Activated naive CD4-positive, alpha-beta T cell treated with anti-CD3 and anti-CD28 coated beads for 36 hours (primary cell): ENCODE results near the gene ALDH1A3. TPM values are rescaled to one million over a fixed set of nuclear protein-coding genes. Genes with fewer than 3 reads are reported as not detected.
A peak's percentile ranks its signal among the peaks of the same experiment; 100 is the strongest.

Experiments used
- CTCF ChIA-PET: fragments of 350-600 bp; sonication (Branson Sonifier 250); formaldehyde crosslinking; loops from one replicate; lab custom pipeline; 2021; ENCODE audit warnings: antibody characterized with exemption; lab: Charles Lee
- DNase-seq: peaks from one replicate; pipeline ENCODE4 v3.0.0-alpha.2; 2020
- H3K27ac Mint-ChIP-seq: one replicate; pipeline ENCODE4 v1.8.0; 2021; ENCODE audit warnings: mild to moderate bottlenecking, mixed read lengths
- H3K27me3 Mint-ChIP-seq: one replicate; pipeline ENCODE4 v1.8.0; 2021; ENCODE audit warnings: low read depth, mixed read lengths
- H3K36me3 Mint-ChIP-seq: one replicate; pipeline ENCODE4 v1.8.0; 2021; ENCODE audit warnings: low read depth, mixed read lengths
- H3K4me1 Mint-ChIP-seq: one replicate; pipeline ENCODE4 v1.8.0; 2021; ENCODE audit warnings: low read depth, mixed read lengths
- H3K4me3 Mint-ChIP-seq: one replicate; pipeline ENCODE4 v1.8.0; 2021; ENCODE audit warnings: mild to moderate bottlenecking, moderate library complexity, mixed read lengths
- H3K9me3 Mint-ChIP-seq: one replicate; pipeline ENCODE4 v1.8.0; 2021; ENCODE audit warnings: mixed read lengths
- intact Hi-C: fragments of 100-400 bp; cut with micrococcal nuclease; formaldehyde crosslinking; loops from one replicate; pipeline ENCODE4 v1.15.1; 2023
- total RNA-seq, 2 experiments: library from RNA; stranded (reverse); gene quantifications; one replicate each; pipeline ENCODE4 v1.2.3, GENCODE V29; 2021

ALDH1A3 gene
- total RNA-seq, 2 experiments from 2014 or later, result not detected

DNA sequence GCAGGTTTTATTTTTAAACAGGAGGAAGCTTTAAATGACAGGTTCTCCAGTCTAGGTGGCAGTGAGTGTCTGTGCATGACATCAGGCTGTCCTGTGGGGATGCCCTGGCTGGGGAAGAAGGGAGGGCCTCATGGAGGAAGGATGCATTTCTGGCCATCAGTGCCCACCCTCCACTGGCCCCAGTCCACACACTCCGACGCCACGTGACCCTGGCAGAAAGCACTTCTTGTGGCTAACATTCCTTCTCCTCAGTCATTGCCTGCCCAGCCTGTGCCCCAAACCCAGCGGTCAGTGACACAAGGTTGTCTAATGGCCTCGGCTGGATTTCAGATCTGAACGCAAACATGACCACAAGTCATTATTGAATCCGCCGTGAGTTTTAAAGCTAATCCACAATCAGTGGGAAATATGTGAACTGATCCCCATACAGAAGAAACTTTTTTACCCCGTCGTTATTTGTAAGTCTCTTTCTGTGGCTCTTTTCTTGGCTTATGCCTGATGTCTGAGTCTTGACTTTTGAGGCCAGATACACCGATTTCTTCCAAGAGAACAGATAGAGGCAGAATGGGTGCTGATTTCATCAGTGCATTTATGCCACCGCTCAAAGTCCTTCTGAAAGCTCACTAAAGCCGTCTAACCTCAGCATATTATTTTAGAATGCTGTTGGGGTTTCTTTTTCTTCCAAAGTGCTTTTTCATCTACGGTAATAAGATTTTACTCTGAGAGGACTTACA, 22.2 kb downstream of the ALDH1A3 start:
- H3K36me3 Mint-ChIP-seq, result no peaks in the 10 kb centered on the region
- intact Hi-C loops, result no loop called here
- CTCF ChIA-PET, result interaction anchor here (0.6 to 1.9 kb wide), 3 partner anchors 29 to 105 kb away, joined by 3 to 5 read pairs (median 3); no protein-coding TSS in a partner anchor
- H3K9me3 Mint-ChIP-seq, result no peaks in the 10 kb centered on the region
- no peak overlapping the region for H3K4me3 Mint-ChIP-seq
- DNase-seq, result no peak
- H3K4me1 Mint-ChIP-seq, result no peaks in the 10 kb centered on the region
- no peak overlapping the region for H3K27ac Mint-ChIP-seq
- peaks cover 3% of the 10 kb centered on the region for H3K27me3 Mint-ChIP-seq

DNA sequence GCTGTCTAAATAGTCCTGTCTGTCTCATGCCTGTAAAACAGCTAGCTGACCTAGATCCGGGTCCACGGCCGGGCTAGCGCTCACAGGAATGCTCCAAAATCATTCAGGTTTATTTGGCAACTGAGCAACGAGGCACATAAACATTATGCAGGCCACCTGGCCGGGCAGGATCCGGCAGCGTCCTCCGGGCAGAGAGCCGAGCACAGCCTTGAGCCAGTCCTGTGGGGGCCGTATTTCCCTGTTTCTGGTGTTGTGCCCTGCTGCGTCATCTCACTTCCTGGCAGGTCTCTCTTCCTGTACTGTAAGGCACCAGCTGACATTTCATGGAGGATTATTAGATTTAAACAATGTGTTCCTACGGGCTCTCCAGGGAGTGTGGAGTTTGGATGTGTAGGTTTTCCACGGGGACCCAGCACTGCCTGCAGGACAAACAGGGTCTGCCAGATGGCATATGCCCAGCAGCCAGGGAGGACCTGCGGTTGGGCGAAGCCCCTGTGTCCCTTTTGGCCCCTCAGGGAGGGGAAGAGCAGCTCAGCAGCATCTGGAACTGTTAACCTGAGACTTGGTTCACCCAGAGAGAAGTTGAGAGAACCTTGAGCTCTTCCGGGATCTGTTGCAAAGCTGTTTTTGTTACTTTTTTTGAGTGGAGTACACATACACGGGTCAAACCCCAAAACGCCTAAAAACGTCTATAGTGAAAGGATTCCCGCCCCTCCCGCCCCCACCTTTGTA, 23.0 kb downstream of the ALDH1A3 start:
- no peaks in the 10 kb centered on the region for H3K9me3 Mint-ChIP-seq
- no peak overlapping the region for H3K27ac Mint-ChIP-seq
- no peaks in the 10 kb centered on the region for H3K36me3 Mint-ChIP-seq
- H3K4me3 Mint-ChIP-seq, result no peak overlapping the region
- H3K4me1 Mint-ChIP-seq, result no peaks in the 10 kb centered on the region
- no peak for DNase-seq
- CTCF ChIA-PET, result interaction anchor here (0.6 to 1.9 kb wide), 3 partner anchors 29 to 104 kb away, joined by 3 to 5 read pairs (median 3); no protein-coding TSS in a partner anchor
- intact Hi-C loops, result no loop called here
- peaks cover 9% of the 10 kb centered on the region for H3K27me3 Mint-ChIP-seq

GRCh38 chr15:100903168-100903554, 23.5 kb downstream of the ALDH1A3 start:
- Mint-ChIP-seq H3K4me1 (no peaks in the 10 kb centered on the region), H3K27me3 (peaks cover 9% of the 10 kb centered on the region), H3K4me3 (no peak overlapping the region), H3K36me3 (no peaks in the 10 kb centered on the region), H3K9me3 (no peaks in the 10 kb centered on the region), H3K27ac (no peak overlapping the region)
- no peak for DNase-seq
- intact Hi-C loops, result no loop called here
- CTCF ChIA-PET, result interaction anchor here (1.4 to 3.9 kb wide), 3 partner anchors 15 to 105 kb away, joined by 3 to 15 read pairs (median 5); partner anchors contain the start of gene LRRK1

- Mint-ChIP-seq H3K4me3 (no peak overlapping the region), H3K4me1 (no peaks in the 10 kb centered on the region), H3K27me3 (peaks cover 12% of the 10 kb centered on the region), H3K9me3 (no peaks in the 10 kb centered on the region), H3K27ac (no peak overlapping the region), H3K36me3 (no peaks in the 10 kb centered on the region)
- CTCF ChIA-PET, result interaction anchor here (3.9 kb wide), 1 partner anchor 12 kb away, joined by 15 read pairs; the partner anchor contains the start of gene LRRK1
- no peak for DNase-seq
- intact Hi-C loops, result no loop called here
Observed at GRCh38 chr15:100905850-100906249, 26.2 kb downstream of the ALDH1A3 start.

GRCh38 chr15:100908466-100908865, 28.8 kb downstream of the ALDH1A3 start:
- H3K4me1 Mint-ChIP-seq, result no peaks in the 10 kb centered on the region
- no peaks in the 10 kb centered on the region for H3K9me3 Mint-ChIP-seq
- CTCF ChIA-PET, result interaction anchor here (1.0 kb wide), 1 partner anchor 100 kb away, joined by 4 read pairs; no protein-coding TSS in a partner anchor
- no peak overlapping the region for H3K27ac Mint-ChIP-seq
- H3K4me3 Mint-ChIP-seq, result no peak overlapping the region
- intact Hi-C loops, result no loop called here
- peaks cover 14% of the 10 kb centered on the region for H3K27me3 Mint-ChIP-seq
- DNase-seq, result no peak
- H3K36me3 Mint-ChIP-seq, result no peaks in the 10 kb centered on the region

DNA sequence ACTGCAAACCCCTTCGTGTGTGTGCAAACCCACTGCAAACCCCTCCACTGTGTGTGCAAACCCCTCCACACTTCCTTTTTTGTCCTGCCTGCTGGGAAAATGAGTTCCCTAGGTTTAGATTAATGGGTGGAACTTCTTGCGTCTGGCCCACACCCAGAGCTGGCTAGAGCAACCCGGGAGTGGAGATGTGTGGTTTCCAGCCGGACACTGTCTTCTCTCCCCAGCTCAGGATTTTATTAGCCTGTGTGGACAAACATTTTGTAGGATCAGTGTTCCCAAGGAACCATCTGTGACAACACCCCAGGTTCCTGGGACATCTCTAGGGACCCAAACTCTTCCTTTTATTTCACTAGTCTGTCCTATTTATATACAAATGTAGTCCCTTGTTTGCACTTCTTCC, 29.9 kb downstream of the ALDH1A3 start:
- CTCF ChIA-PET, result no interaction called here
- Mint-ChIP-seq H3K9me3 (no peaks in the 10 kb centered on the region), H3K4me3 (no peak overlapping the region), H3K36me3 (no peaks in the 10 kb centered on the region), H3K27ac (no peak overlapping the region), H3K27me3 (peaks cover 20% of the 10 kb centered on the region), H3K4me1 (no peaks in the 10 kb centered on the region)
- intact Hi-C loops, result no loop called here
- no peak for DNase-seq

DNA sequence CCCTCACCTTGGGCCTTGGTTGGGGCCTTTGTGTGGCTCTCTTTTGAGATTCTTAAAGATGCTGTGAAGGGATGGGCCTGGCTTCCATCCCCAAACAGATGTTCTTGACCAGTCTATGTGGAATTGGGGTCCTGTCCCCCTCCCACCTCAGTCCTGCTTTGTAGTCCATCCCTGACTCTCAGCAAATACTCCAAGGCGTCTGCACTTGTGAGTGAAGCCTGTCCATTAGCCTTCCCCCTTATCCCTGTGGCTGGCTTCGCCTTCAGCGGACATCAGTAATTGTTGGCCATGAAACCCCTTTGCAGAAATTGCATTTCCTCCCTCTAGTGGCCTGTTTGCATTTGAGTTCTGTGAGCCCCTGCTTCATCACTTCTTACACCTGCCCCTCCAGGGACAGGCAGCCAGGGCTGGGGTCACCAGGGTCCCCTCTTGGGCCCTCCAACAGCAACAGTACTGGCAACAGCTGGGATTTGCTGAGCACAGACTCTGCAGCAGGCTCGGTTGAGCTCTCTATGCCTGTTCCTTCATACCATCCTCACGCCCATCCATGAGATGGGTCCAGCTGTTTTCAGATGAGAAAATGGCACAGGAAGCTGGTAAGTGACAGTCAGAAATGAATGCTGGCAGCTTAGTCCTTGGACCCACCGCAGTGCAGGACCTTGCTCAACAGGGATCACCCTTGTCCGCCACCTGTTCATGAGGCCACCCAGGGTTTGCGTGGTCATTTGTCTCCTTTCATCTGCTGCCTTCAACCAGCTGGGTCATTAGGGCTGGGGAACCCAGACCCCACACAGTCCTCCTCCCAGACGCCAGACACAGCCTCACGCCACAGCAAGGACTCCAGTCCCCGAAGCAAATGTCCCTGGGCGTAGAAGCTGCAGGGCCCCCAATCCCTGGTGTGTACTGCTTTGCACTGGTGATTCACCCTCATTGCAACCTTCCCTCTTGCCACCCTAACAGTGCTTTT, 30.6 kb downstream of the ALDH1A3 start:
- H3K36me3 Mint-ChIP-seq, result no peaks in the 10 kb centered on the region
- DNase-seq, result no peak
- no peaks in the 10 kb centered on the region for H3K4me1 Mint-ChIP-seq
- CTCF ChIA-PET, result no interaction called here
- H3K4me3 Mint-ChIP-seq, result no peak overlapping the region
- peaks cover 27% of the 10 kb centered on the region for H3K27me3 Mint-ChIP-seq
- intact Hi-C loops, result no loop called here
- no peaks in the 10 kb centered on the region for H3K9me3 Mint-ChIP-seq
- H3K27ac Mint-ChIP-seq, result no peak overlapping the region

GRCh38 chr15:100911086-100911485, 31.5 kb downstream of the ALDH1A3 start:
- intact Hi-C loops, result no loop called here
- no peak for DNase-seq
- Mint-ChIP-seq H3K27ac (no peak overlapping the region), H3K27me3 (peaks cover 27% of the 10 kb centered on the region), H3K9me3 (no peaks in the 10 kb centered on the region), H3K4me1 (no peaks in the 10 kb centered on the region), H3K36me3 (no peaks in the 10 kb centered on the region), H3K4me3 (no peak overlapping the region)
- CTCF ChIA-PET, result interaction anchor here (1.4 kb wide), 1 partner anchor 97 kb away, joined by 5 read pairs; no protein-coding TSS in a partner anchor

- Mint-ChIP-seq H3K4me1 (peaks cover 8% of the 10 kb centered on the region), H3K4me3 (no peak overlapping the region), H3K36me3 (no peaks in the 10 kb centered on the region), H3K9me3 (no peaks in the 10 kb centered on the region), H3K27ac (no peak overlapping the region), H3K27me3 (peaks cover 40% of the 10 kb centered on the region)
- intact Hi-C loops, result no loop called here
- no peak for DNase-seq
- CTCF ChIA-PET, result interaction anchor here (0.8 to 1.2 kb wide), 2 partner anchors 93 to 95 kb away, joined by 3 read pairs; no protein-coding TSS in a partner anchor
Observed at GRCh38 chr15:100913961-100914360, 34.3 kb downstream of the ALDH1A3 start.

DNA sequence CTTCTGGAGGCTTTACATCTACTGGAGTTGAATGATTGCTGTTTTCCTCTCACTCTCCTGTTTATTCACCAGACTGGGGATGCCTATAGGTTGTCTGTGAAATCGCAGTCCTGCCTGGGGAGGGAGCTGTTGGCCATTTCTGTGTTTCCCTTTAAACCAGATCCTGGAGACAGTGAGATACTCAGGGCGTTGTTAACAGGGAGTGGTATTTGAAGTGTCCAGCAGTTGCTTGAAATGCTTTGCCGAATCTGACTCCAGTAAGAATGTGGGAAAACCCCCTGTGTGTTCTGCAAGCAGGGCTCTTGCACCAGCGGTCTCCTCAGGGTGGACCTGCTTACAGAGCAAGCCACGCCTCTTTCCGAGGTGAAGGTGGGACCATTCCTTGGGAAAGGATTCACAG, 35.2 kb downstream of the ALDH1A3 start:
- CTCF ChIA-PET, result interaction anchor here (1.1 to 9.2 kb wide), 2 partner anchors 13 to 92 kb away, joined by 3 to 209 read pairs; no protein-coding TSS in a partner anchor
- no peak for DNase-seq
- Mint-ChIP-seq H3K4me1 (peaks cover 8% of the 10 kb centered on the region), H3K27me3 (peaks cover 42% of the 10 kb centered on the region), H3K4me3 (no peak overlapping the region), H3K27ac (no peak overlapping the region), H3K36me3 (no peaks in the 10 kb centered on the region), H3K9me3 (no peaks in the 10 kb centered on the region)
- intact Hi-C loops, result loop anchor here (5.0 kb wide), 2 partner anchors 288 to 332 kb away; no protein-coding TSS in a partner anchor

- intact Hi-C loops, result loop anchor here (2.0 to 5.0 kb wide), 4 partner anchors 89 to 567 kb away; no protein-coding TSS in a partner anchor
- Mint-ChIP-seq H3K27ac (no peak overlapping the region), H3K4me1 (peaks cover 19% of the 10 kb centered on the region), H3K36me3 (no peaks in the 10 kb centered on the region), H3K27me3 (peaks cover 64% of the 10 kb centered on the region), H3K4me3 (peak overlapping the region; percentile 74), H3K9me3 (no peaks in the 10 kb centered on the region)
- CTCF ChIA-PET, result interaction anchor here (0.6 to 9.2 kb wide), 18 partner anchors 9 to 149 kb away, joined by 3 to 209 read pairs (median 4); partner anchors contain the start of gene ALDH1A3
- DNase-seq, result peak; percentile 73
Observed at GRCh38 chr15:100918034-100918689, 38.5 kb downstream of the ALDH1A3 start.
